Peyer's patch (tissue), 4 donors: ENCODE data around the gene SLC26A1.

Experiments used
- POLR2A ChIP-seq, 2 donors: fragments of 450-650 bp; IDR thresholded peaks; one replicate each; pipeline ENCODE4 v1.5.1; 2017; ENCODE audit warnings: antibody characterized with exemption in 2 of 2, mild to moderate bottlenecking in 2 of 2, moderate library complexity in 2 of 2
- TF ChIP-seq, protein P1 (sequence below), 6 experiments: fragments of 450-650 bp in 4 of 6; fragments of 200-600 bp in 2 of 6; sonication (generic) in 1 of 6; IDR thresholded peaks; one replicate each; pipeline ENCODE4 v1.5.1; 2017 to 2019; ENCODE audit warnings: antibody characterized with exemption in 6 of 6, mild to moderate bottlenecking in 3 of 6, moderate library complexity in 1 of 6

DNA sequence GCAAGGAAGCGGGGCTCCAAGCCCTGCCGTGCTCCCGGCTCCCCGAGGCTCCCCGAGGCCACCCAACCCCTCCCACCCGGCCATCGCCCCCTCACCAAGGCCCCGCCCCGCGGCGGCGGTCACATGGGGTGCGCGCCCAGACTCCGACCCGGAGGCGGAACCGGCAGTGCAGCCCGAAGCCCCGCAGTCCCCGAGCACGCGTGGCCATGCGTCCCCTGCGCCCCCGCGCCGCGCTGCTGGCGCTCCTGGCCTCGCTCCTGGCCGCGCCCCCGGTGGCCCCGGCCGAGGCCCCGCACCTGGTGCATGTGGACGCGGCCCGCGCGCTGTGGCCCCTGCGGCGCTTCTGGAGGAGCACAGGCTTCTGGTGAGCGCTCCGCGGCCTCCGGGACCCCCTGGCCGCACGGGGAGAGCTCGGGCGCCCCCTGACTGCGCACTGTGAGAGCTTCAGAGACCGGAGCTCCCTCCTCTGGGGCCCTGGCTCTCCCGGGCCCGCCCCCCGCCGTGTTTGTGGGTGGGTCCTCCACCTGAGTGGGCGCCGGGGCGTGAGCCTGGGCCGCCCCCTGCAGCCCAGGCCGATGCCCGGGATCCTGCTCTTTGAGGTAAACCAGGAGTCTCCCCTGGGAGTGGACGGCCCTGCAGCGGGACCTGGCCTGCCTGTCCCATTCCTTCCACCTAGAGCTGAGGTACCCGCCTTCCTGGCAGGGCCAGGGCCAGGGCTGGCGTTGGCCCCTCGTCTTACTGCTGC is 6.2 kb downstream of the SLC26A1 start, which contains the start of gene IDUA:
- TF ChIP-seq, protein P1, sequence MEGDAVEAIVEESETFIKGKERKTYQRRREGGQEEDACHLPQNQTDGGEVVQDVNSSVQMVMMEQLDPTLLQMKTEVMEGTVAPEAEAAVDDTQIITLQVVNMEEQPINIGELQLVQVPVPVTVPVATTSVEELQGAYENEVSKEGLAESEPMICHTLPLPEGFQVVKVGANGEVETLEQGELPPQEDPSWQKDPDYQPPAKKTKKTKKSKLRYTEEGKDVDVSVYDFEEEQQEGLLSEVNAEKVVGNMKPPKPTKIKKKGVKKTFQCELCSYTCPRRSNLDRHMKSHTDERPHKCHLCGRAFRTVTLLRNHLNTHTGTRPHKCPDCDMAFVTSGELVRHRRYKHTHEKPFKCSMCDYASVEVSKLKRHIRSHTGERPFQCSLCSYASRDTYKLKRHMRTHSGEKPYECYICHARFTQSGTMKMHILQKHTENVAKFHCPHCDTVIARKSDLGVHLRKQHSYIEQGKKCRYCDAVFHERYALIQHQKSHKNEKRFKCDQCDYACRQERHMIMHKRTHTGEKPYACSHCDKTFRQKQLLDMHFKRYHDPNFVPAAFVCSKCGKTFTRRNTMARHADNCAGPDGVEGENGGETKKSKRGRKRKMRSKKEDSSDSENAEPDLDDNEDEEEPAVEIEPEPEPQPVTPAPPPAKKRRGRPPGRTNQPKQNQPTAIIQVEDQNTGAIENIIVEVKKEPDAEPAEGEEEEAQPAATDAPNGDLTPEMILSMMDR (IDR thresholded peaks at IDR 0.05): peak; percentile 44 to 67 (median 58)
- peak in 1 of 2 donors; percentile 46 for TF ChIP-seq POLR2A (IDR thresholded peaks at IDR 0.05)
